ENCODE results near the gene MCEE. TPM values are rescaled to one million over a fixed set of nuclear protein-coding genes. Genes with fewer than 3 reads are reported as not detected.

The MCEE gene
- total RNA-seq, 1 donor from 2014 or later, result 39.7 TPM

- Histone ChIP-seq H3K27me3 (ENCODE audit: low read depth) (peaks cover 39% of the 10 kb centered on the region), H3K4me1 (peaks cover 10% of the 10 kb centered on the region), H3K27ac (replicated peaks) (no peak overlapping the region), H3K4me3 (no peak overlapping the region), H3K9me3 (replicated peaks) (no peaks in the 10 kb centered on the region), H3K36me3 (no peaks in the 10 kb centered on the region)
- intact Hi-C loops (cut with micrococcal nuclease), result no loop called here
- TF ChIP-seq CTCF (IDR thresholded peaks at IDR 0.05; ENCODE audit: borderline replicate concordance), result no peak
- no peak for DNase-seq
Observed at GRCh38 chr2:71060211-71060610, 69.8 kb downstream of the MCEE start.

Other genes starting within 250 kb of the MCEE start
- 0.36 TPM for gene VAX2, start 229.7 kb downstream of the MCEE start, total RNA-seq
- gene ATP6V1B1, start 194.3 kb downstream of the MCEE start, total RNA-seq, result not detected
- 0.33 TPM for gene ANKRD53, start 151.6 kb downstream of the MCEE start, total RNA-seq
- 50.7 TPM for gene TEX261, start 135.4 kb downstream of the MCEE start, total RNA-seq
- gene NAGK, start 61.6 kb downstream of the MCEE start, total RNA-seq, result 46.7 TPM
- gene MPHOSPH10, start 405 bp upstream of the MCEE start, total RNA-seq, result 20.7 TPM
- gene PAIP2B, start 96.9 kb upstream of the MCEE start, total RNA-seq, result 76.6 TPM
- 97.1 TPM for gene ZNF638, start 201.6 kb upstream of the MCEE start, total RNA-seq

Measured in left ventricle myocardium inferior (tissue), 1 donor.